ENCODE measurements around the gene CNNM4.
"Not testable (repeated sequence)": the region's sequence is repeated elsewhere in the genome, so short reads cannot be mapped to it uniquely, and the experiment has no call there.

- TF ChIP-seq CTCF, EZH2, EZH2phosphoT487 (IDR thresholded peaks at IDR 0.05): not testable (repeated sequence)
Measured at GRCh38 chr2:96805946-96806345, 45.2 kb downstream of the CNNM4 start.
